Choroid plexus epithelial cell (primary cell): Measurements from ENCODE around the gene MUS81.

Experiments used
- DNase-seq: peaks from one replicate; pipeline ENCODE4 v3.0.0-alpha.2; 2010; ENCODE audit warnings: low read depth
- H3K4me3 ChIP-seq: 2 replicates; pipeline ENCODE4 v1.5.1; 2011; ENCODE audit warnings: low read depth, mild to moderate bottlenecking, control low read depth, low read length, moderate library complexity
- TF ChIP-seq, protein P1 (sequence below): conservative IDR thresholded peaks from 2 replicates; pipeline ENCODE4 v1.5.1; 2011; ENCODE audit warnings: low read depth, mild to moderate bottlenecking, control low read depth, inconsistent platforms, low read length, moderate library complexity

The MUS81 gene

GRCh38 chr11:65897020-65897471, 36.8 kb downstream of the MUS81 start:
- DNase-seq: no peak
- H3K4me3 ChIP-seq: no peak overlapping the region
- TF ChIP-seq, protein P1, sequence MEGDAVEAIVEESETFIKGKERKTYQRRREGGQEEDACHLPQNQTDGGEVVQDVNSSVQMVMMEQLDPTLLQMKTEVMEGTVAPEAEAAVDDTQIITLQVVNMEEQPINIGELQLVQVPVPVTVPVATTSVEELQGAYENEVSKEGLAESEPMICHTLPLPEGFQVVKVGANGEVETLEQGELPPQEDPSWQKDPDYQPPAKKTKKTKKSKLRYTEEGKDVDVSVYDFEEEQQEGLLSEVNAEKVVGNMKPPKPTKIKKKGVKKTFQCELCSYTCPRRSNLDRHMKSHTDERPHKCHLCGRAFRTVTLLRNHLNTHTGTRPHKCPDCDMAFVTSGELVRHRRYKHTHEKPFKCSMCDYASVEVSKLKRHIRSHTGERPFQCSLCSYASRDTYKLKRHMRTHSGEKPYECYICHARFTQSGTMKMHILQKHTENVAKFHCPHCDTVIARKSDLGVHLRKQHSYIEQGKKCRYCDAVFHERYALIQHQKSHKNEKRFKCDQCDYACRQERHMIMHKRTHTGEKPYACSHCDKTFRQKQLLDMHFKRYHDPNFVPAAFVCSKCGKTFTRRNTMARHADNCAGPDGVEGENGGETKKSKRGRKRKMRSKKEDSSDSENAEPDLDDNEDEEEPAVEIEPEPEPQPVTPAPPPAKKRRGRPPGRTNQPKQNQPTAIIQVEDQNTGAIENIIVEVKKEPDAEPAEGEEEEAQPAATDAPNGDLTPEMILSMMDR: no peak

- peak overlapping the region; percentile 82 for H3K4me3 ChIP-seq
- peak; percentile 34 for DNase-seq
- TF ChIP-seq, protein P1: no peak
Observed at GRCh38 chr11:65898656-65899355, 38.6 kb downstream of the MUS81 start.

DNA sequence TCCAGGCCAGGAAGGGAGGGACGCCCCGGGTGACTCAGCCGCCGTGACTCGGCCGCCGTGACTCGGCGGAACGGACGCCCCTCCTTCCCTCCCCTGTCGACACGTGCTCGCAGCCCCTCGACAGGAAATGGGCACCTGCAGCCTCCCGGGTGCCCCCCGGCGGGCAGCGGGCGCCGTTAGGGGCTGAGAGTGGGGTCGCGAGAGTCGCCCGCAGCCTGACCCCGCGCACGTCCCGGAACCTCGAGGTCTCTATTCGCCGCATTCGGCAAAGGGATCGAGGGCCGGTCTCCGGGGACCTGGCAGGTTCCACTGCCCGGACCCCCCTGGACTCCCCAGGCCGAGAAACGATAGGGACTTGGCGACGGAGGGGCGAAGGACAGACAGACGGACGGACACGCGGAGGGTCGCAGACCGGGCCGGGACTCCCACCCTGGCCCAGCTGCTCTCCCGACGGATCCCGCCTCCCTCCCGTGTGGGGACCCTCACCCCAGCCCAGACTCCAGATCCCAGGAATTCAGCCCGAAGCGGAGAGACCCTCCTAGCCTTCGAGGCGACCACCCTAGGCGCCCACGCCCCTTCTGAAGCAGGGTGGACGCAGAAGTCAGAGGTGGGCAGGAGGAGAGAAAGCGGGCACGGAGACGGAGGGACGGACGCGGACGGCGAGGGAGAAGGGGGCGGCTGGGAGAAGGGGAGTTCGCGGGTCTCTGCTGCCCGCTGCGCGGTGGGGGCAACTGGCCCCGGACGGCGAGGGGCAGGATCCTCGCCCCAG, 39.3 kb downstream of the MUS81 start:
- peak; percentile 62 for DNase-seq
- TF ChIP-seq, protein P1: no peak
- peak overlapping the region; percentile 82 for H3K4me3 ChIP-seq

GRCh38 chr11:65900125-65900898, 40.1 kb downstream of the MUS81 start, which contains the start of gene FOSL1:
FOSL1 (minus strand) TSS chr11:65900388; CDS start chr11:65900339, 49 bp downstream.
- TF ChIP-seq, protein P1: no peak
- peak within 1 kb of the TSS; percentile 82 for H3K4me3 ChIP-seq
- peak; percentile 97 for DNase-seq

- no peak overlapping the region for H3K4me3 ChIP-seq
- TF ChIP-seq, protein P1: no peak
- no peak for DNase-seq
Observed at GRCh38 chr11:65900899-65901180, 40.6 kb downstream of the MUS81 start.

DNA sequence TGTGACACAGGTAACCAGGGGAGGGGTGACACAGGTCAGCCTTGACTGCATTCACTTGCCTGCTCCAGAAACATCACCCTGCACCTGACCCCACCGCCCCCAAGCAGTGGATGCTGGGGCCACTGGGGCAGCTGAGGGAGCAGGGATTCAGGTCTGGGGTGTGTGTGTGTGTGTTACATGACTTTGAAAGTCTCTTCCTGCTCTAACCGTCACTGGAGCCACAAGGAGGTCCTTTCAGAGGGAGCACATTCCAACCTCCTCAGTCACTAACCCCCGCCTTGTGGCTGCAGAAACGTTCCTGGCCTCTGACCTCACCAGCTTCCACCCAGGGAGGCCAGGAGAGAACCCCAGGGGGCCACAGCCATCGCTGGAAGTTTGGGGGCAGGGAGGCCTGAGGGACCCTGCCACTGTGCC, 42.8 kb downstream of the MUS81 start:
- TF ChIP-seq, protein P1: no peak
- H3K4me3 ChIP-seq: no peak overlapping the region
- peak; percentile 58 for DNase-seq
